H1 (cell line): ENCODE data around the gene CACNA2D3. TPM values are rescaled to one million over a fixed set of nuclear protein-coding genes. Genes with fewer than 3 reads are reported as not detected.

Experiments
- CTCF ChIA-PET: fragments of 300-600 bp; sonication (Branson Sonifier 250); formaldehyde crosslinking; loops from one replicate; lab custom pipeline; 2021; ENCODE audit not compliant: partially characterized antibody; lab: Charles Lee
- POLR2A ChIA-PET: fragments of 300-600 bp; sonication (Branson Sonifier 250); formaldehyde crosslinking; loops from one replicate; lab custom pipeline; 2021; ENCODE audit warnings: inconsistent platforms; ENCODE audit not compliant: partially characterized antibody; lab: Charles Lee
- DNase-seq, 2 experiments: peaks; one replicate each; pipeline versions ENCODE4 v3.0.0 to v3.0.0-alpha.2; 2010 to 2022; ENCODE audit warnings: low spot score in 2 of 2, low read depth in 1 of 2, mixed read lengths in 1 of 2
- FAIRE-seq: peaks from 2 replicates; lab custom pipeline; 2011; peaks lifted over from hg19 to GRCh38; lab: Jason Lieb, UNC
- H2AFZ ChIP-seq: 2 replicates; pipeline ENCODE4 v1.8.1; 2012; ENCODE audit warnings: low read length, inconsistent platforms
- H2AK5ac ChIP-seq: 2 replicates; pipeline ENCODE4 v1.6.1; 2013; ENCODE audit warnings: low read depth, low read length
- H2BK120ac ChIP-seq: replicated peaks from 2 replicates; pipeline ENCODE3; 2013; ENCODE audit warnings: low read depth, low read length, inconsistent platforms
- H2BK12ac ChIP-seq: 2 replicates; pipeline ENCODE4 v1.6.1; 2013; ENCODE audit warnings: low read depth, low read length
- H2BK15ac ChIP-seq: 2 replicates; pipeline ENCODE4 v1.6.1; 2013; ENCODE audit warnings: low read length
- H2BK20ac ChIP-seq: 2 replicates; pipeline ENCODE4 v1.6.1; 2013; ENCODE audit warnings: low read length
- H2BK5ac ChIP-seq: 2 replicates; pipeline ENCODE4 v1.6.1; 2013; ENCODE audit warnings: low read depth, low read length
- H3K14ac ChIP-seq: 2 replicates; pipeline ENCODE4 v1.6.1; 2013; ENCODE audit warnings: inconsistent platforms; ENCODE audit not compliant: insufficient read length
- H3K18ac ChIP-seq: 2 replicates; pipeline ENCODE4 v1.6.1; 2013; ENCODE audit warnings: low read length; ENCODE audit errors: extremely low read depth
- H3K23ac ChIP-seq: 2 replicates; pipeline ENCODE4 v1.6.1; 2013; ENCODE audit warnings: inconsistent platforms; ENCODE audit not compliant: insufficient read length
- H3K23me2 ChIP-seq: 2 replicates; pipeline ENCODE4 v1.6.1; 2013; ENCODE audit warnings: low read depth, low read length
- H3K27ac ChIP-seq: 2 replicates; pipeline ENCODE4 v1.6.1; 2011; ENCODE audit warnings: low read depth, low read length, inconsistent platforms
- H3K27me3 ChIP-seq, 4 experiments: replicated peaks in 1 of 4; 1 replicate in 1 of 4; 2 replicates in 3 of 4; pipeline versions ENCODE4 v1.6.1 to v1.8.1; 2011 to 2013; ENCODE audit warnings: low read length in 3 of 4, mild to moderate bottlenecking in 3 of 4, inconsistent platforms in 2 of 4, mixed read lengths in 2 of 4, moderate library complexity in 1 of 4; ENCODE audit not compliant: control insufficient read depth in 3 of 4, insufficient read depth in 3 of 4; ENCODE audit errors: extremely low read depth in 1 of 4
- H3K36me3 ChIP-seq, 4 experiments: 2 replicates each; pipeline versions ENCODE4 v1.6.1 to v1.8.1; 2011 to 2013; ENCODE audit warnings: mild to moderate bottlenecking in 4 of 4, low read length in 3 of 4, moderate library complexity in 2 of 4, control low read depth in 1 of 4, inconsistent platforms in 1 of 4; ENCODE audit not compliant: insufficient read depth in 4 of 4, control insufficient read depth in 2 of 4
- H3K4ac ChIP-seq: replicated peaks from 2 replicates; pipeline ENCODE3; 2013; ENCODE audit warnings: low read length, low read depth, mixed read lengths, inconsistent platforms; ENCODE audit not compliant: insufficient read length
- H3K4me1 ChIP-seq, 4 experiments: replicated peaks in 1 of 4; 1 replicate in 1 of 4; 2 replicates in 3 of 4; pipeline versions ENCODE4 v1.6.1 to v1.8.1; 2011 to 2013; ENCODE audit warnings: low read length in 3 of 4, inconsistent platforms in 2 of 4, mixed read lengths in 1 of 4; ENCODE audit not compliant: insufficient read depth in 4 of 4, control insufficient read depth in 3 of 4
- H3K4me2 ChIP-seq, 2 experiments: 2 replicates each; pipeline versions ENCODE4 v1.6.1 to v1.8.1; 2011 to 2013; ENCODE audit warnings: low read depth in 2 of 2, low read length in 2 of 2, control low read depth in 1 of 2, inconsistent platforms in 1 of 2, mild to moderate bottlenecking in 1 of 2; ENCODE audit not compliant: insufficient read depth in 1 of 2
- H3K4me3 ChIP-seq, 4 experiments: fragments of 200-600, 300-600 bp in 1 of 4; sonication (generic), shearing (Covaris generic), sonication (Bioruptor Twin) in 1 of 4; 2 replicates each; pipeline versions ENCODE4 v1.5.1 to v1.8.1; 2011 to 2016; ENCODE audit warnings: low read length in 4 of 4, low read depth in 3 of 4, control low read depth in 2 of 4, inconsistent platforms in 2 of 4, mild to moderate bottlenecking in 2 of 4, mixed read lengths in 1 of 4, moderate library complexity in 1 of 4; ENCODE audit not compliant: insufficient read depth in 2 of 4; ENCODE audit errors: extremely low read depth in 1 of 4
- H3K56ac ChIP-seq: replicated peaks from 2 replicates; pipeline ENCODE3; 2013; ENCODE audit warnings: low read depth, mild to moderate bottlenecking, mixed read lengths, low read length, inconsistent platforms; ENCODE audit not compliant: insufficient read length
- H3K79me1 ChIP-seq: 2 replicates; pipeline ENCODE4 v1.6.1; 2013; ENCODE audit warnings: low read depth, low read length, control low read depth
- H3K79me2 ChIP-seq, 2 experiments: 2 replicates each; pipeline versions ENCODE4 v1.6.1 to v1.8.1; 2012 to 2013; ENCODE audit warnings: low read length in 2 of 2, mild to moderate bottlenecking in 2 of 2, inconsistent platforms in 1 of 2; ENCODE audit not compliant: insufficient read depth in 2 of 2, control insufficient read depth in 1 of 2
- H3K9ac ChIP-seq, 4 experiments: replicated peaks in 1 of 4; 1 replicate in 1 of 4; 2 replicates in 3 of 4; pipeline versions ENCODE4 v1.6.1 to v1.8.1; 2011 to 2013; ENCODE audit warnings: low read depth in 3 of 4, low read length in 3 of 4, control low read depth in 2 of 4, mild to moderate bottlenecking in 2 of 4, moderate library complexity in 2 of 4, inconsistent platforms in 1 of 4; ENCODE audit errors: extremely low read depth in 1 of 4
- H3K9me3 ChIP-seq, 2 experiments: 2 replicates each; pipeline versions ENCODE4 v1.6.1 to v1.8.1; 2012 to 2013; ENCODE audit warnings: mild to moderate bottlenecking in 2 of 2, moderate library complexity in 2 of 2, control low read depth in 1 of 2, inconsistent platforms in 1 of 2, low read depth in 1 of 2, low read length in 1 of 2, mixed read lengths in 1 of 2; ENCODE audit not compliant: insufficient read depth in 2 of 2
- H4K20me1 ChIP-seq, 2 experiments: replicated peaks in 1 of 2; 2 replicates each; pipeline versions ENCODE3 to v1.8.1; 2011 to 2013; ENCODE audit warnings: inconsistent platforms in 2 of 2, low read length in 2 of 2, mild to moderate bottlenecking in 1 of 2; ENCODE audit not compliant: insufficient read depth in 2 of 2, control insufficient read depth in 1 of 2
- H4K5ac ChIP-seq: 2 replicates; pipeline ENCODE4 v1.6.1; 2013; ENCODE audit warnings: low read length, low read depth, mixed read lengths, inconsistent platforms; ENCODE audit not compliant: insufficient read length
- H4K8ac ChIP-seq: 2 replicates; pipeline ENCODE4 v1.8.0; 2013; ENCODE audit warnings: mild to moderate bottlenecking, moderate library complexity, low read length, inconsistent platforms; ENCODE audit not compliant: insufficient read depth; ENCODE audit errors: extremely low read depth
- H4K91ac ChIP-seq: replicated peaks from 2 replicates; pipeline ENCODE3; 2013; ENCODE audit warnings: low read length, mixed read lengths, inconsistent platforms; ENCODE audit not compliant: insufficient read length
- CBX5 ChIP-seq: fragments of 300-800, 300-1000 bp; sonication (generic); IDR thresholded peaks from 2 replicates; pipeline ENCODE4 v1.7.1; 2016; ENCODE audit warnings: antibody characterized with exemption, low read length, low read depth
- CREB1 ChIP-seq: IDR thresholded peaks from 2 replicates; pipeline ENCODE4 v1.6.1; 2012; ENCODE audit warnings: inconsistent platforms
- EZH2 ChIP-seq: fragments of 200-600 bp; sonication (generic); IDR thresholded peaks from 2 replicates; pipeline ENCODE4 v1.7.1; 2012; ENCODE audit warnings: low read depth, mild to moderate bottlenecking, moderate library complexity, low read length, inconsistent platforms; ENCODE audit not compliant: severe bottlenecking
- JUN ChIP-seq: IDR thresholded peaks from 2 replicates; pipeline ENCODE4 v1.6.1; 2011; ENCODE audit warnings: low read depth, mild to moderate bottlenecking, improper control_type of control experiment, low read length
- JUND ChIP-seq: IDR thresholded peaks from 2 replicates; pipeline ENCODE4 v1.6.1; 2011; ENCODE audit warnings: mild to moderate bottlenecking, improper control_type of control experiment, low read length
- KDM5A ChIP-seq: fragments of 200-600 bp; IDR thresholded peaks from 2 replicates; pipeline ENCODE4 v1.7.1; 2012; ENCODE audit warnings: mild to moderate bottlenecking, low read length, inconsistent platforms, mixed read lengths
- MAFK ChIP-seq: IDR thresholded peaks from 2 replicates; pipeline ENCODE4 v1.6.1; 2012; ENCODE audit warnings: low read depth, mild to moderate bottlenecking, improper control_type of control experiment, low read length
- POLR2A ChIP-seq, 2 experiments: IDR thresholded peaks; 1 replicate in 1 of 2; 2 replicates in 1 of 2; pipeline ENCODE4 v1.6.1; 2011; ENCODE audit warnings: low read depth in 2 of 2, low read length in 2 of 2, mild to moderate bottlenecking in 2 of 2; ENCODE audit errors: control extremely low read depth in 1 of 2
- RXRA ChIP-seq: IDR thresholded peaks from 2 replicates; pipeline ENCODE4 v1.6.1; 2011; ENCODE audit warnings: low read depth, mild to moderate bottlenecking, low read length, moderate library complexity; ENCODE audit not compliant: insufficient read depth
- SAP30 ChIP-seq: fragments of 300-600 bp; sonication (generic); IDR thresholded peaks from 2 replicates; pipeline ENCODE4 v1.7.1; 2012; ENCODE audit warnings: low read length, moderate library complexity, mild to moderate bottlenecking, inconsistent platforms; ENCODE audit not compliant: insufficient read depth, insufficient replicate concordance
- SIX5 ChIP-seq: IDR thresholded peaks from 2 replicates; pipeline ENCODE4 v1.6.1; 2011; ENCODE audit warnings: mild to moderate bottlenecking, low read depth, low read length
- SP1 ChIP-seq: IDR thresholded peaks from 2 replicates; pipeline ENCODE4 v1.6.1; 2011; ENCODE audit warnings: low read depth, low read length
- SP4 ChIP-seq: IDR thresholded peaks from 2 replicates; pipeline ENCODE4 v1.6.1; 2012; ENCODE audit warnings: low read length, inconsistent platforms
- SRF ChIP-seq: IDR thresholded peaks from 2 replicates; pipeline ENCODE4 v1.6.1; 2011; ENCODE audit warnings: mild to moderate bottlenecking, low read depth, low read length, moderate library complexity
- TCF12 ChIP-seq: IDR thresholded peaks from 2 replicates; pipeline ENCODE4 v1.6.1; 2011; ENCODE audit warnings: low read depth, mild to moderate bottlenecking, low read length
- ZNF274 ChIP-seq: IDR thresholded peaks from 2 replicates; pipeline ENCODE4 v1.7.0; 2012; ENCODE audit warnings: low read length, borderline replicate concordance; ENCODE audit errors: extremely low read depth
- WGBS, 2 experiments: shearing (Covaris generic) in 1 of 2; methylation state at CpG; one replicate each; pipeline versions ENCODE4 v1.1.6 to v1.1.7; 2013 to 2015; ENCODE audit warnings: low lambda C conversion rate in 2 of 2, mixed read lengths in 2 of 2, inconsistent platforms in 1 of 2, low coverage in 1 of 2, missing lambda C conversion rate in 1 of 2; ENCODE audit not compliant: insufficient replicate concordance in 2 of 2, insufficient coverage in 1 of 2, insufficient read length in 1 of 2; ENCODE audit errors: extremely low coverage in 1 of 2, missing lambda C conversion rate in 1 of 2; 5-methylcytosine and 5-hydroxymethylcytosine counted together
- polyA plus RNA-seq, 7 experiments: library from polyadenylated mRNA; depleted of rRNA in 3 of 7; stranded (reverse) in 5 of 7; unstranded in 2 of 7; fragments of >200 nt in 5 of 7; fragments of 200-250 nt in 2 of 7; gene quantifications; 1 replicate in 5 of 7; 2 replicates in 1 of 7; 4 replicates in 1 of 7; pipeline versions ENCODE4 v1.2.1 to v1.2.3, GENCODE V29; 2011 to 2013; ENCODE audit warnings: missing spikeins in 2 of 7, mixed read lengths in 2 of 7
- total RNA-seq: library from RNA; stranded (reverse); fragmentation: NEBNext Ultra II Directional; extraction: Animal tissue kit (Norgen Biotek cat#: 25700); gene quantifications from 2 replicates; pipeline ENCODE4 v1.2.1, GENCODE V29; 2021
- TF ChIP-seq, protein P1 (sequence below): IDR thresholded peaks from 2 replicates; pipeline ENCODE4 v1.6.1; 2012; ENCODE audit warnings: inconsistent platforms

The CACNA2D3 gene
- total and polyA plus RNA-seq, 2 of the 8 experiments (the other 6 are each of a cell fraction or from before 2014, with no cell fraction given): 1.5 to 1.8 TPM

DNA sequence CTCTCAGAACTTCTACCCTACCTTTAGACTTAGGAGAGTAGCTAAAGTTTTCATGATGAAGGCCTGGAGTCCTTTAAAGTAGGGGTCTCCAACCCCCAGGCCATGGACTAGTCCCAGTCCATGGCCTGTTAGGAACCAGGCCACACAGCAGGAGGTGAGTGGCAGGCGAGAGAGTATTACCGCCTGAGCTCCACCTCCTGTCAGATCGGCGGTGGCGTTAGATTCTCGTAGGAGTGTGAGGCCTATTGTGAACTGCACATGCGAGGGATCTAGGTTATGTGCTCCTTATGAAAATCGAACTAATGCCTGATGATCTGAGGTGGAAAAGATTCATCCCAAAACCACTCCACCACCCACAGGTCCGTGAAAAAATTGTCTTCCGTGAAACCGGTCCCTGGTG is 18.3 kb upstream of the CACNA2D3 start:
- no peaks in the 10 kb centered on the region for H3K79me1 ChIP-seq
- no peak overlapping the region for H2BK12ac ChIP-seq
- H3K27me3 ChIP-seq: no peaks in the 10 kb centered on the region
- 74% methylated on average over 11 of the region's 11 CpGs; no CpG with 5 or more reads in 1 of the 2 experiments for WGBS, 2 experiments
- no peaks in the 10 kb centered on the region for H4K20me1 ChIP-seq
- H3K9me3 ChIP-seq: no peaks in the 10 kb centered on the region
- no peak overlapping the region for H3K4me3 ChIP-seq
- H4K8ac ChIP-seq: no peak overlapping the region
- ChIA-PET POLR2A (interaction anchor here (0.6 kb wide), 1 partner anchor 36 kb away, joined by 4 read pairs; no protein-coding TSS in a partner anchor), CTCF (interaction anchor here (0.7 kb wide), 1 partner anchor 61 kb away, joined by 3 read pairs; no protein-coding TSS in a partner anchor)
- H2AFZ ChIP-seq: no peak overlapping the region
- no peak overlapping the region for H4K91ac ChIP-seq
- H3K23ac ChIP-seq: no peak overlapping the region
- no peak overlapping the region for H2BK15ac ChIP-seq
- FAIRE-seq: no peak
- no peak overlapping the region for H2AK5ac ChIP-seq
- H3K56ac ChIP-seq: no peak overlapping the region
- H2BK20ac ChIP-seq: no peak overlapping the region
- H3K27ac ChIP-seq: no peak overlapping the region
- no peak overlapping the region for H3K4me2 ChIP-seq
- no peak overlapping the region for H3K18ac ChIP-seq
- H4K5ac ChIP-seq: no peak overlapping the region
- no peak overlapping the region for H2BK5ac ChIP-seq
- no peaks in the 10 kb centered on the region for H3K23me2 ChIP-seq
- H3K4me1 ChIP-seq: no peaks in the 10 kb centered on the region
- no peak overlapping the region for H2BK120ac ChIP-seq
- no peak overlapping the region for H3K4ac ChIP-seq
- H3K14ac ChIP-seq: no peak overlapping the region
- no peak for DNase-seq
- no peaks in the 10 kb centered on the region for H3K79me2 ChIP-seq
- no peak overlapping the region for H3K9ac ChIP-seq
- H3K36me3 ChIP-seq: no peaks in the 10 kb centered on the region
- TF ChIP-seq SP4: no peak
- no peak for TF ChIP-seq MAFK
- TF ChIP-seq SRF: no peak
- TF ChIP-seq, protein P1, sequence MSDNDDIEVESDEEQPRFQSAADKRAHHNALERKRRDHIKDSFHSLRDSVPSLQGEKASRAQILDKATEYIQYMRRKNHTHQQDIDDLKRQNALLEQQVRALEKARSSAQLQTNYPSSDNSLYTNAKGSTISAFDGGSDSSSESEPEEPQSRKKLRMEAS: no peak
- no peak for TF ChIP-seq TCF12
- TF ChIP-seq RXRA: no peak
- no peak for TF ChIP-seq SAP30
- no peak for TF ChIP-seq KDM5A
- TF ChIP-seq SP1: no peak
- TF ChIP-seq CREB1: no peak
- TF ChIP-seq JUN: no peak
- TF ChIP-seq POLR2A (IDR thresholded peaks at IDR 0.05; ENCODE audit: control extremely low read depth in 1 of 2, low read depth in 2 of 2, low read length in 2 of 2): no peak
- no peak for TF ChIP-seq ZNF274
- TF ChIP-seq JUND: no peak
- no peak for TF ChIP-seq CBX5
- no peak for TF ChIP-seq SIX5
- TF ChIP-seq EZH2: no peak
